Measurements from ENCODE around the gene FLACC1. TPM values are rescaled to one million over a fixed set of nuclear protein-coding genes. Genes with fewer than 3 reads are reported as not detected.

FLACC1 gene
- total RNA-seq, 2 experiments from 2014 or later, result 4.5 to 4.8 TPM

GRCh38 chr2:201350879-201351278 lies 6.3 kb downstream of the FLACC1 start:
- DNase-seq (no peak), ATAC-seq (ENCODE audit: poor library complexity) (no peak)
- Histone ChIP-seq H3K27ac (ENCODE audit: low read depth in 1 of 2, low read length in 2 of 2) (no peak overlapping the region), H3K9me3 (ENCODE audit: control insufficient read depth in 1 of 2, insufficient read depth in 1 of 2, low read length in 2 of 2) (no peaks in the 10 kb centered on the region), H3K36me3 (ENCODE audit: insufficient read depth, low read length) (peaks cover 12% of the 10 kb centered on the region), H3K27me3 (ENCODE audit: control insufficient read depth in 1 of 2, insufficient read depth in 2 of 2, low read length in 2 of 2) (no peaks in the 10 kb centered on the region), H3K4me1 (ENCODE audit: insufficient read depth, low read length) (no peaks in the 10 kb centered on the region), H3K4me3 (ENCODE audit: low read length) (no peak overlapping the region)
- Mint-ChIP-seq H3K36me3 (ENCODE audit: low read depth) (peaks cover 19% of the 10 kb centered on the region), H3K4me1 (ENCODE audit: low read depth) (no peaks in the 10 kb centered on the region), H3K27me3 (no peaks in the 10 kb centered on the region), H3K27ac (no peak overlapping the region), H3K4me3 (no peak overlapping the region), H3K9me3 (no peaks in the 10 kb centered on the region)
- ChIA-PET CTCF (no interaction called here), POLR2A (no interaction called here)
- intact Hi-C loops (cut with DNase I, micrococcal nuclease), result no loop called here
- TF ChIP-seq CTCF (IDR thresholded peaks at IDR 0.05), result no peak

- H3K4me3 Mint-ChIP-seq, result no peak overlapping the region
- no peaks in the 10 kb centered on the region for H3K27me3 Mint-ChIP-seq
- DNase-seq, result no peak
- H3K36me3 ChIP-seq (ENCODE audit: insufficient read depth, low read length), result peaks cover 12% of the 10 kb centered on the region
- ChIA-PET POLR2A (no interaction called here), CTCF (no interaction called here)
- TF ChIP-seq CTCF (IDR thresholded peaks at IDR 0.05), result no peak
- H3K36me3 Mint-ChIP-seq (ENCODE audit: low read depth), result peaks cover 28% of the 10 kb centered on the region
- no peak overlapping the region for H3K27ac ChIP-seq (ENCODE audit: low read depth in 1 of 2, low read length in 2 of 2)
- no peak overlapping the region for H3K27ac Mint-ChIP-seq
- no peak for ATAC-seq (ENCODE audit: poor library complexity)
- H3K4me3 ChIP-seq (ENCODE audit: low read length), result no peak overlapping the region
- H3K4me1 Mint-ChIP-seq (ENCODE audit: low read depth), result no peaks in the 10 kb centered on the region
- H3K9me3 Mint-ChIP-seq, result no peaks in the 10 kb centered on the region
- intact Hi-C loops (cut with DNase I, micrococcal nuclease), result no loop called here
- H3K4me1 ChIP-seq (ENCODE audit: insufficient read depth, low read length), result no peaks in the 10 kb centered on the region
- H3K9me3 ChIP-seq (ENCODE audit: control insufficient read depth in 1 of 2, insufficient read depth in 1 of 2, low read length in 2 of 2), result no peaks in the 10 kb centered on the region
- H3K27me3 ChIP-seq (ENCODE audit: control insufficient read depth in 1 of 2, insufficient read depth in 2 of 2, low read length in 2 of 2), result no peaks in the 10 kb centered on the region
Observed at GRCh38 chr2:201349601-201350000, 7.5 kb downstream of the FLACC1 start.

- H3K4me1 ChIP-seq (ENCODE audit: insufficient read depth, low read length), result no peaks in the 10 kb centered on the region
- CTCF ChIA-PET, result interaction anchor here (1.1 kb wide), 1 partner anchor 15 kb away, joined by 3 read pairs; no protein-coding TSS in a partner anchor
- H3K4me1 Mint-ChIP-seq (ENCODE audit: low read depth), result no peaks in the 10 kb centered on the region
- no peaks in the 10 kb centered on the region for H3K9me3 ChIP-seq (ENCODE audit: control insufficient read depth in 1 of 2, insufficient read depth in 1 of 2, low read length in 2 of 2)
- H3K27me3 ChIP-seq (ENCODE audit: control insufficient read depth in 1 of 2, insufficient read depth in 2 of 2, low read length in 2 of 2), result no peaks in the 10 kb centered on the region
- H3K27ac Mint-ChIP-seq, result no peak overlapping the region
- no peak overlapping the region for H3K27ac ChIP-seq (ENCODE audit: low read depth in 1 of 2, low read length in 2 of 2)
- no peak for ATAC-seq (ENCODE audit: poor library complexity)
- no peak for TF ChIP-seq CTCF (IDR thresholded peaks at IDR 0.05)
- no peak for DNase-seq
- no peak overlapping the region for H3K4me3 ChIP-seq (ENCODE audit: low read length)
- H3K27me3 Mint-ChIP-seq, result no peaks in the 10 kb centered on the region
- no peak overlapping the region for H3K4me3 Mint-ChIP-seq
- POLR2A ChIA-PET, result no interaction called here
- intact Hi-C loops (cut with DNase I, micrococcal nuclease), result no loop called here
- H3K36me3 Mint-ChIP-seq (ENCODE audit: low read depth), result peaks cover 37% of the 10 kb centered on the region
- H3K9me3 Mint-ChIP-seq, result no peaks in the 10 kb centered on the region
- peaks cover 12% of the 10 kb centered on the region for H3K36me3 ChIP-seq (ENCODE audit: insufficient read depth, low read length)
Observed at GRCh38 chr2:201348758-201349157, 8.4 kb downstream of the FLACC1 start.
